ENCODE data around the gene CWC25. TPM values are rescaled to one million over a fixed set of nuclear protein-coding genes. Genes with fewer than 3 reads are reported as not detected.
A peak's percentile ranks its signal among the peaks of the same experiment; 100 is the strongest.

The CWC25 gene
- total and polyA plus RNA-seq, 2 experiments from 2014 or later = 11.6 to 29.8 TPM

- Histone ChIP-seq H3K9me2 (ENCODE audit: insufficient read depth) (no peaks in the 10 kb centered on the region), H3F3A (replicated peaks; ENCODE audit: low read depth) (0 out of 2 replicates have a peak, but pooled peaks cover 5% of the 10 kb centered on the region), H3K4me2 (peak overlapping the region; percentile 97), H3K79me2 (replicated peaks; ENCODE audit: insufficient read depth) (peaks cover 65% of the 10 kb centered on the region), H3K4me3 (peak overlapping the region; percentile 100), H3K27me3 (ENCODE audit: insufficient read depth) (no peaks in the 10 kb centered on the region), H3K27ac (ENCODE audit: low read depth) (peak overlapping the region; percentile 87; the same call in 1 of the 2 replicates), H4K20me1 (replicated peaks; ENCODE audit: insufficient read depth) (peaks cover 15% of the 10 kb centered on the region), H3K4me1 (ENCODE audit: insufficient read depth) (peaks cover 48% of the 10 kb centered on the region), H2AFZ (no peak overlapping the region), H3K36me3 (ENCODE audit: insufficient read depth) (no peaks in the 10 kb centered on the region)
- DNase-seq (ENCODE audit: low spot score) (no peak), ATAC-seq (no peak)
- peaks cover 56% of the 10 kb centered on the region for H3K4me1 Mint-ChIP-seq
- peaks cover 6% of the 10 kb centered on the region for H3K36me3 Mint-ChIP-seq (ENCODE audit: low read depth)
- H3K27me3 Mint-ChIP-seq (ENCODE audit: insufficient read depth, low read depth, poor library complexity) = peaks cover 30% of the 10 kb centered on the region
- no peak for TF ChIP-seq ZNF114 (CRISPR knock-in tag; IDR thresholded peaks at IDR 0.05)
- TF ChIP-seq REST (IDR thresholded peaks at IDR 0.05; ENCODE audit: unreplicated experiment) = no peak
- no peak for TF ChIP-seq EZH2 (IDR thresholded peaks at IDR 0.05; ENCODE audit: low read depth, unreplicated experiment)
- no peak for TF ChIP-seq ZNF462 (CRISPR knock-in tag; IDR thresholded peaks at IDR 0.05)
- no peak for TF ChIP-seq JUNB (IDR thresholded peaks at IDR 0.05; ENCODE audit: unreplicated experiment)
- TF ChIP-seq NANOG (IDR thresholded peaks at IDR 0.05; ENCODE audit: borderline replicate concordance) = no peak
- TF ChIP-seq, protein P1, sequence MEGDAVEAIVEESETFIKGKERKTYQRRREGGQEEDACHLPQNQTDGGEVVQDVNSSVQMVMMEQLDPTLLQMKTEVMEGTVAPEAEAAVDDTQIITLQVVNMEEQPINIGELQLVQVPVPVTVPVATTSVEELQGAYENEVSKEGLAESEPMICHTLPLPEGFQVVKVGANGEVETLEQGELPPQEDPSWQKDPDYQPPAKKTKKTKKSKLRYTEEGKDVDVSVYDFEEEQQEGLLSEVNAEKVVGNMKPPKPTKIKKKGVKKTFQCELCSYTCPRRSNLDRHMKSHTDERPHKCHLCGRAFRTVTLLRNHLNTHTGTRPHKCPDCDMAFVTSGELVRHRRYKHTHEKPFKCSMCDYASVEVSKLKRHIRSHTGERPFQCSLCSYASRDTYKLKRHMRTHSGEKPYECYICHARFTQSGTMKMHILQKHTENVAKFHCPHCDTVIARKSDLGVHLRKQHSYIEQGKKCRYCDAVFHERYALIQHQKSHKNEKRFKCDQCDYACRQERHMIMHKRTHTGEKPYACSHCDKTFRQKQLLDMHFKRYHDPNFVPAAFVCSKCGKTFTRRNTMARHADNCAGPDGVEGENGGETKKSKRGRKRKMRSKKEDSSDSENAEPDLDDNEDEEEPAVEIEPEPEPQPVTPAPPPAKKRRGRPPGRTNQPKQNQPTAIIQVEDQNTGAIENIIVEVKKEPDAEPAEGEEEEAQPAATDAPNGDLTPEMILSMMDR (conservative IDR thresholded peaks at IDR 0.05; ENCODE audit: low read depth in 2 of 2) = no peak
- no peak for TF ChIP-seq EZH2phosphoT487 (IDR thresholded peaks at IDR 0.05; ENCODE audit: unreplicated experiment)
- no peak for TF ChIP-seq CREB1 (CRISPR knock-in tag; IDR thresholded peaks at IDR 0.05; ENCODE audit: low read depth)
- no peak for TF ChIP-seq ETS1 (IDR thresholded peaks at IDR 0.05)
- TF ChIP-seq ZNF331 (CRISPR knock-in tag; IDR thresholded peaks at IDR 0.05; ENCODE audit: low read depth) = no peak
- no peak for TF ChIP-seq STAT1 (IDR thresholded peaks at IDR 0.05; ENCODE audit: unreplicated experiment)
- H3K4me3 Mint-ChIP-seq = peak overlapping the region; percentile 93
- peak overlapping the region; percentile 92; the same call in 1 of the 2 replicates for H3K27ac Mint-ChIP-seq
- peaks cover 6% of the 10 kb centered on the region; the same call in 2 of the 3 replicates for H3K9me3 Mint-ChIP-seq
Observed at GRCh38 chr17:38872027-38872511, 46.9 kb upstream of the CWC25 start.

Data from GM23338 (cell line).